NCI-H510A treated with DMSO at 0.1 percent for 48 hours (cell line): ENCODE measurements around the gene PITHD1.
"Not testable (repeated sequence)": the region's sequence is repeated elsewhere in the genome, so short reads cannot be mapped to it uniquely, and the experiment has no call there.

ENCODE experiments used
- DNase-seq: peaks from one replicate; lab custom pipeline; 2025; lab: John Stamatoyannopoulos, UW

PITHD1 gene

DNA sequence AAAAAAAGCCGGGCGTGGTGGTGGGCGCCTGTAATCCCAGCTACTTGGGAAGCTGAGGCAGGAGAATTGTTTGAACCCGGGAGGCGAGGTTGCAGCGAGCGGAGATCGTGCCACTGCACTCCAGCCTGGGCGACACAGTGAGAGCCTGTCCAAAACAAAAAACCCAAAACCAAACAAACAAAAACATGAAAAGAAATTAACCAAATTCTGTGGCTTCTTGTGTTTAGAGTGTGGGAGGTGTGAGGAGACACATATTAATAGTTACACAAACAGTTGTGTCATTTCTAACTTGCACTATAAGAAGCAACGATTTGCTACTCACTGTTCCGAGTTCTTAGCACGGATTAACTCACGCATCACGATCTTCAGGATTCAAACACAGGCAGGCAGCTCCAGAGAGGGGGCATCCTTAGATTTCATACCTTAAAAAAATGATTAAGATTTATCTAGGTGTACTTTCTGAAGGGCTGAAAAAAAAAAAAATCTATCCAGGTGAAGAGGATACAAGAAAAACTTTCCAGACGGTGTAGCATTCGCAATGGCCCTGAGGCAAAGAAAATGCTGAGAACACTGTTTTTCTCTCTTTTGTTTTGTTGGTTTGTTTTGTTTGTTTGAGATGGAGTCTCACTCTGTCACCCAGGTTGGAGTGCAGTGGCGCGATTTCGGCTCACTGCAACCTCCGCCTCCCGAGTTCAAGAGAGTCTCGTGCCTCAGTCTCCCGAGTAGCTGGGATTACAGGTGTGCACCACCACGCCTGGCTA lies 47.7 kb downstream of the PITHD1 start:
- peak; percentile 30 for DNase-seq

DNA sequence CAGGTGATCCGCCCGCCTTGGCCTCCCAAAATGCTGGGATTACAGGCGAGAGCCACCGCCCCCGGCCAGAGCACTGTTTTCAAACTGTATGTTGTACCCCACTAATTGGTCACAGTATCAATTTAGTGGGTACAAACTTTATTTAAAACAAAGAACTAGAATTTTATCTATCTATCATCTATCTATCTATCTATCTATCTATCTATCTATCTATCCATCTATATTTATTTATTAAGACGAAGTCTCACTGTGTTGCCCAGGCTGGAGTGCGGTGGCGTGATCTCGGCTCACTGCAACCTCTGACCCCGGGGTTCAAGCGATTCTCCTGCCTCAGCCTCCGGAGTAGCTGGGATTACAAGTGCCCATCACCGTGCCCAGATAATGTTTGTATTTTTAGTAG lies 48.4 kb downstream of the PITHD1 start:
- DNase-seq: not testable (repeated sequence)

DNA sequence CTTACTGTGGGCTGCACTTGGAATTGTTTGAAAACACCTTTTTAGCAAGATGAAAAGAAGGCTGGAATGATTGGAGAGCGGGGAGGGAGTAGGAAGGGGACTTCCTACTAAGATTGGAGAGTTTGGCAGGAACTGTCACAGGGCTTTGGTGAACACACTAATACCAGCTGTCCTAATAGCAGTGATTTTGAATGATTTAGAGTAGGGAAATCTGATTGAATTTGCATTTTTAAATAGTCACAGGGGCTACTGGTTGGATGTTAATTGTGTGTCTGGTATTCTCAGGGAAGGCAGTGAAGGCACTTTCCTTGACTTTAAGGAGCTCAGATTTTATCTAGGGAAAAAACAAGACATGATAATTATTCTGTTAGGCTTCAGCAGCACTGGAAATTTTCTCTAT lies 49.5 kb downstream of the PITHD1 start:
- no peak for DNase-seq

DNA sequence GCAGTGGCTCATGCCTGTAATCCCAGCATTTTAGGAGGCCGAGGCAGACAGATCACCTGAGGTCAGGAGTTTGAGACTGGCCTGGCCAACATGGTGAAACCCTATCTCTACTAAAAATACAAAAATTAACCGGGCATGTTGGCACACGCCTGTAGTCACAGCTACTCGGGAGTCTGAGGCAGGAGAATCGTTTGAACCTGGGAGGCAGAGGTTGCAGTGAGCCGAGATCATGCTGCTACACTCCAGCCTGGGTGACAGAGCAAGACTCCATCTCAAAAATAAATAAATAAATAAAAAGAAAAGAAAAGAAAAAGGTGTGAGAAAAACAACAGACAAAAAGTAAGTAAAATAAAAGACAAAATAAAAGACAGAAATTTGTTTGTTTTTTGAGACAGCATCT lies 55.9 kb downstream of the PITHD1 start:
- not testable (repeated sequence) for DNase-seq

DNA sequence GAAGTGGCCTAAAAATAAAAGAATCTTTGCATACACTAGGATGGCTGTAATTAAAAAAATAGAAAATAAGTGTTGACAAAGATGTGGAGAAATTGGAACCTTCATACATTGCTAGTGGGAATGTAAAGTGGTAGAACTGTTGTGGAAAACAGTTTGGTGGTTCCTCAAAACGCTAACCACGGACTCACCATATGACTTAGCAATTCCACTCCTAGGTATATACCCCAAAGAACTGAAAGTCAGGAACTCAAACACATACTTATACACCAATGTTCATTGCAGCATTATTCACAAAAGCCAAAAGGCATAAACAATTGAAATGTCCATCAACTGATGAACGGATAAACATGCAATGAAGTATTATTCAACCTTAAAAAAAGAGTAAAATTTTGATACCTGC lies 57.8 kb downstream of the PITHD1 start:
- no peak for DNase-seq
